GM12878 (cell line): ENCODE data around the gene SNX32. TPM values are rescaled to one million over a fixed set of nuclear protein-coding genes. Genes with fewer than 3 reads are reported as not detected.

ENCODE experiments used
- ATAC-seq: fragments of 200-7000 bp; cut with Tn5 transposase; 3 replicates; pipeline ENCODE4 v1.9.1; 2020; ENCODE audit warnings: mild to moderate bottlenecking, moderate library complexity
- BruUV-seq: library from RNA; stranded (reverse); fragments of 400-500 nt; replicated peaks from 2 replicates; lab custom pipeline; 2021; lab: Mats Ljungman, UMichigan
- CTCF ChIA-PET: fragments of 300-600 bp; sonication (Branson Sonifier 250); formaldehyde crosslinking; extraction: SDS; loops from one replicate; lab custom pipeline; 2021; ENCODE audit warnings: inconsistent platforms; lab: Yijun Ruan, JAX
- POLR2A ChIA-PET: fragments of 350-600 bp; formaldehyde crosslinking; extraction: SDS; loops from one replicate; lab custom pipeline; 2021; ENCODE audit warnings: inconsistent platforms; lab: Charles Lee
- RAD21 ChIA-PET: fragments of 300-600 bp; sonication (Branson Sonifier 250); formaldehyde crosslinking; loops from one replicate; lab custom pipeline; 2023; ENCODE audit warnings: antibody characterized with exemption; ENCODE audit not compliant: unreplicated experiment; lab: Charles Lee
- SMC1A ChIA-PET: fragments of 300-600 bp; sonication (Branson Sonifier 250); formaldehyde crosslinking; loops from one replicate; lab custom pipeline; 2023; ENCODE audit not compliant: unreplicated experiment, uncharacterized antibody; lab: Charles Lee
- DNase-seq: peaks from one replicate; pipeline ENCODE4 v3.0.0-alpha.2; 2011; ENCODE audit warnings: low read depth, low spot score
- FAIRE-seq: peaks from 3 replicates; lab custom pipeline; 2011; peaks lifted over from hg19 to GRCh38; lab: Jason Lieb, UNC
- H2AFZ ChIP-seq: 2 replicates; pipeline ENCODE4 v1.6.0; 2011; ENCODE audit warnings: low read depth, low read length, control low read depth; ENCODE audit not compliant: control insufficient read depth
- H3K27ac ChIP-seq: 2 replicates; pipeline ENCODE4 v1.5.1; 2011; ENCODE audit warnings: control low read depth; ENCODE audit not compliant: control insufficient read depth, insufficient read depth
- H3K27me3 ChIP-seq, 2 experiments: replicated peaks in 1 of 2; 2 replicates each; pipeline versions ENCODE4 v1.6.0 to v1.6.1; 2011; ENCODE audit warnings: low read length in 1 of 2; ENCODE audit not compliant: control insufficient read depth in 2 of 2, insufficient read depth in 2 of 2
- H3K36me3 ChIP-seq, 2 experiments: 2 replicates each; pipeline ENCODE4 v1.5.1; 2011; ENCODE audit warnings: low read length in 1 of 2; ENCODE audit not compliant: control insufficient read depth in 2 of 2, insufficient read depth in 2 of 2
- H3K4me1 ChIP-seq: 2 replicates; pipeline ENCODE4 v1.6.1; 2011; ENCODE audit warnings: mild to moderate bottlenecking, low read length, moderate library complexity, mixed read lengths; ENCODE audit not compliant: control insufficient read depth, insufficient read depth
- H3K4me2 ChIP-seq: 2 replicates; pipeline ENCODE4 v1.6.0; 2011; ENCODE audit warnings: control low read depth; ENCODE audit not compliant: control insufficient read depth, insufficient read depth
- H3K4me3 ChIP-seq: fragments of 200-600 bp; sonication (generic); 2 replicates; pipeline ENCODE4 v1.5.1; 2016
- H3K79me2 ChIP-seq: 2 replicates; pipeline ENCODE4 v1.6.0; 2011; ENCODE audit warnings: low read length; ENCODE audit not compliant: control insufficient read depth, insufficient read depth
- H3K9ac ChIP-seq: 2 replicates; pipeline ENCODE4 v1.8.0; 2011; ENCODE audit warnings: low read length, control low read depth, mixed read lengths; ENCODE audit not compliant: control insufficient read depth, insufficient read depth
- H3K9me3 ChIP-seq: replicated peaks from 3 replicates; pipeline ENCODE4 v1.5.1; 2011; ENCODE audit warnings: mild to moderate bottlenecking, low read length; ENCODE audit not compliant: control insufficient read depth, insufficient read depth
- H4K20me1 ChIP-seq: 2 replicates; pipeline ENCODE4 v1.6.0; 2011; ENCODE audit not compliant: control insufficient read depth, insufficient read depth
- FOXM1 ChIP-seq: IDR thresholded peaks from 2 replicates; pipeline ENCODE4 v1.6.1; 2012; ENCODE audit warnings: low read depth, mild to moderate bottlenecking, inconsistent platforms, low read length, moderate library complexity
- HDGF ChIP-seq: fragments of 450-650 bp; IDR thresholded peaks from 2 replicates; pipeline ENCODE4 v1.6.1; 2016; ENCODE audit warnings: antibody characterized with exemption
- MEF2A ChIP-seq: IDR thresholded peaks from 2 replicates; pipeline ENCODE4 v1.6.1; 2011; ENCODE audit warnings: low read depth, mild to moderate bottlenecking, low read length, moderate library complexity; ENCODE audit not compliant: insufficient read depth
- MTA3 ChIP-seq: IDR thresholded peaks from 2 replicates; pipeline ENCODE4 v1.6.1; 2012; ENCODE audit warnings: low read length, inconsistent platforms, borderline replicate concordance
- MXI1 ChIP-seq: fragments of 150-350 bp; IDR thresholded peaks from 2 replicates; pipeline ENCODE4 v1.6.1; 2011; ENCODE audit warnings: low read depth, mild to moderate bottlenecking, inconsistent platforms, low read length, improper control_type of control experiment
- NBN ChIP-seq: fragments of 450-650 bp; IDR thresholded peaks from 2 replicates; pipeline ENCODE4 v1.6.1; 2016
- NFYA ChIP-seq: IDR thresholded peaks from 2 replicates; pipeline ENCODE4 v1.6.1; 2011; ENCODE audit warnings: low read depth, mild to moderate bottlenecking, low read length, improper control_type of control experiment, borderline replicate concordance
- POLR2A ChIP-seq: IDR thresholded peaks from 2 replicates; pipeline ENCODE4 v1.6.1; 2011; ENCODE audit warnings: low read depth, mild to moderate bottlenecking, low read length
- POU2F2 ChIP-seq: IDR thresholded peaks from 3 replicates; pipeline ENCODE4 v1.6.1; 2011; ENCODE audit warnings: low read depth, mild to moderate bottlenecking, low read length, borderline replicate concordance
- RAD21 ChIP-seq: IDR thresholded peaks from 2 replicates; pipeline ENCODE4 v1.6.1; 2011; ENCODE audit warnings: mild to moderate bottlenecking, low read depth, low read length, moderate library complexity; ENCODE audit not compliant: insufficient read depth
- SIN3A ChIP-seq: IDR thresholded peaks from 2 replicates; pipeline ENCODE4 v1.6.1; 2012; ENCODE audit warnings: low read depth, low read length, improper control_type of control experiment
- SMARCA5 ChIP-seq: fragments of 450-650 bp; IDR thresholded peaks from 2 replicates; pipeline ENCODE4 v1.6.1; 2017; ENCODE audit warnings: mild to moderate bottlenecking
- SP1 ChIP-seq: IDR thresholded peaks from one replicate; pipeline ENCODE4 v1.6.1; 2011; ENCODE audit warnings: low read depth, low read length
- SRF ChIP-seq, 2 experiments: IDR thresholded peaks; 2 replicates each; pipeline ENCODE4 v1.6.1; 2011; ENCODE audit warnings: low read depth in 2 of 2, low read length in 2 of 2, mild to moderate bottlenecking in 1 of 2, moderate library complexity in 1 of 2
- WRNIP1 ChIP-seq: IDR thresholded peaks from 2 replicates; pipeline ENCODE4 v1.6.1; 2011; ENCODE audit warnings: low read depth, low read length, improper control_type of control experiment, borderline replicate concordance
- WGBS: methylation state at CpG from one replicate; pipeline ENCODE4 v1.1.6; 2016; ENCODE audit warnings: low lambda C conversion rate; ENCODE audit not compliant: insufficient replicate concordance, insufficient coverage; ENCODE audit errors: missing lambda C conversion rate; 5-methylcytosine and 5-hydroxymethylcytosine counted together
- in situ Hi-C: fragments of 300-500 bp; cut with MboI; formaldehyde crosslinking; loops from 9 replicates; pipeline ENCODE4 v1.14.3; 2018; ENCODE audit warnings: mixed read lengths
- intact Hi-C: fragments of 100-400 bp; cut with micrococcal nuclease; formaldehyde crosslinking; loops from one replicate; pipeline ENCODE4 v1.14.2; 2022; ENCODE audit not compliant: unreplicated experiment
- polyA plus RNA-seq, 11 experiments: library from polyadenylated mRNA; depleted of rRNA in 4 of 11; unstranded in 6 of 11; stranded (reverse) in 5 of 11; fragments of >200 nt; fragmentation: Nextera tagmentation in 4 of 11; fragmentation: Illumina TruSeq in 1 of 11; extraction: Ambion mirVana in 4 of 11; extraction: Trizol in 1 of 11; gene quantifications; 1 replicate in 1 of 11; 2 replicates in 10 of 11; pipeline versions ENCODE4 v1.2.1 to v1.2.3, GENCODE V29; 2011 to 2016; ENCODE audit warnings: inconsistent platforms in 2 of 11, missing spikeins in 2 of 11, low read depth in 1 of 11
- total RNA-seq, 4 experiments: library from RNA; depleted of rRNA in 3 of 4; stranded (reverse); fragments of >200 nt in 3 of 4; fragmentation: Illumina TruSeq in 1 of 4; extraction: Trizol in 1 of 4; gene quantifications; 2 replicates each; pipeline versions ENCODE4 v1.2.1 to v1.2.3, GENCODE V29; 2013 to 2021

SNX32 gene
- total and polyA plus RNA-seq, 10 of the 15 experiments (the other 5 are each of a cell fraction or from before 2014, with no cell fraction given) = 0.04 to 1.5 (median 0.11) TPM; not detected in 1

- TF ChIP-seq WRNIP1 = no peak
- no peak for TF ChIP-seq SIN3A
- no peak for TF ChIP-seq SMARCA5
- no peak for TF ChIP-seq SRF (IDR thresholded peaks at IDR 0.05; ENCODE audit: low read depth in 2 of 2, low read length in 2 of 2)
- no peak for TF ChIP-seq MXI1
- no peak for TF ChIP-seq NFYA
- no peak for TF ChIP-seq MTA3
- no peak for TF ChIP-seq SP1
- TF ChIP-seq HDGF = no peak
- TF ChIP-seq, all 136 proteins: peak for 0
These were observed 63.3 kb downstream of the SNX32 start (continued) for GRCh38 chr11:65897020-65897471.

- RAD21 ChIA-PET = interaction anchor here (0.8 to 1.8 kb wide), 7 partner anchors 10 to 119 kb away, joined by 3 to 20 read pairs (median 5); partner anchors contain the start of genes AP5B1, CCDC85B, FIBP and MUS81
- peak overlapping the region; percentile 86 for H3K4me2 ChIP-seq
These were observed 65.0 kb downstream of the SNX32 start for GRCh38 chr11:65898656-65899355.

More at GRCh38 chr11:65898656-65899355, 65.0 kb downstream of the SNX32 start:
- Histone ChIP-seq H3K9ac (peak overlapping the region; percentile 3), H3K27ac (no peak overlapping the region), H3K4me3 (peak overlapping the region; percentile 84), H3K79me2 (peaks cover 15% of the 10 kb centered on the region), H3K4me1 (peaks cover 12% of the 10 kb centered on the region; the same call in 1 of the 2 replicates), H3K9me3 (no peaks in the 10 kb centered on the region), H4K20me1 (no peaks in the 10 kb centered on the region), H3K36me3 (no peaks in the 10 kb centered on the region), H2AFZ (peak overlapping the region; percentile 58), H3K27me3 (no peaks in the 10 kb centered on the region; a peak in 1 of 4 replicates)
- intact Hi-C loops = loop anchor here (10.0 kb wide), 1 partner anchor 236 kb away; no protein-coding TSS in a partner anchor
- TF ChIP-seq NBN = 0 out of 2 replicates have a peak, but pooled peaks have one; percentile 25
- no peak for TF ChIP-seq MEF2A
- TF ChIP-seq POLR2A = peak; percentile 48; the same call in 1 of the 2 replicates
- no peak for TF ChIP-seq RAD21
- TF ChIP-seq POU2F2 = 0 out of 3 replicates have a peak, but pooled peaks have one; percentile 9
- TF ChIP-seq FOXM1 = no peak
- ATAC-seq (no peak), FAIRE-seq (no peak), DNase-seq (no peak)
- POLR2A ChIA-PET = interaction anchor here (0.5 to 3.6 kb wide), 9 partner anchors 10 to 238 kb away, joined by 4 to 62 read pairs (median 6); partner anchors contain the start of genes CCDC85B, FIBP and MUS81
- CTCF ChIA-PET = interaction anchor here (0.9 to 6.5 kb wide), 6 partner anchors 9 to 146 kb away, joined by 4 to 67 read pairs (median 9); partner anchors contain the start of genes CCDC85B, FIBP and MUS81
- in situ Hi-C loops = no loop called here
- BruUV-seq = no TSS peak
- SMC1A ChIA-PET = interaction anchor here (0.9 to 5.6 kb wide), 9 partner anchors 7 to 186 kb away, joined by 3 to 47 read pairs (median 3); partner anchors contain the start of genes CCDC85B, FIBP and KAT5
- WGBS = 21% methylated on average over 27 of the region's 28 CpGs
